GM12878 (cell line): ENCODE data around the gene NEO1. TPM values are rescaled to one million over a fixed set of nuclear protein-coding genes. Genes with fewer than 3 reads are reported as not detected.

Source experiments
- ATAC-seq: fragments of 200-7000 bp; cut with Tn5 transposase; 3 replicates; pipeline ENCODE4 v1.9.1; 2020; ENCODE audit warnings: mild to moderate bottlenecking, moderate library complexity
- BruUV-seq: library from RNA; stranded (reverse); fragments of 400-500 nt; replicated peaks from 2 replicates; lab custom pipeline; 2021; lab: Mats Ljungman, UMichigan
- CTCF ChIA-PET: fragments of 300-600 bp; sonication (Branson Sonifier 250); formaldehyde crosslinking; extraction: SDS; loops from one replicate; lab custom pipeline; 2021; ENCODE audit warnings: inconsistent platforms; lab: Yijun Ruan, JAX
- POLR2A ChIA-PET: fragments of 350-600 bp; formaldehyde crosslinking; extraction: SDS; loops from one replicate; lab custom pipeline; 2021; ENCODE audit warnings: inconsistent platforms; lab: Charles Lee
- RAD21 ChIA-PET: fragments of 300-600 bp; sonication (Branson Sonifier 250); formaldehyde crosslinking; loops from one replicate; lab custom pipeline; 2023; ENCODE audit warnings: antibody characterized with exemption; ENCODE audit not compliant: unreplicated experiment; lab: Charles Lee
- SMC1A ChIA-PET: fragments of 300-600 bp; sonication (Branson Sonifier 250); formaldehyde crosslinking; loops from one replicate; lab custom pipeline; 2023; ENCODE audit not compliant: unreplicated experiment, uncharacterized antibody; lab: Charles Lee
- DNase-seq: peaks from one replicate; pipeline ENCODE4 v3.0.0-alpha.2; 2011; ENCODE audit warnings: low read depth, low spot score
- FAIRE-seq: peaks from 3 replicates; lab custom pipeline; 2011; peaks lifted over from hg19 to GRCh38; lab: Jason Lieb, UNC
- H2AFZ ChIP-seq: 2 replicates; pipeline ENCODE4 v1.6.0; 2011; ENCODE audit warnings: low read depth, low read length, control low read depth; ENCODE audit not compliant: control insufficient read depth
- H3K27ac ChIP-seq: 2 replicates; pipeline ENCODE4 v1.5.1; 2011; ENCODE audit warnings: control low read depth; ENCODE audit not compliant: control insufficient read depth, insufficient read depth
- H3K27me3 ChIP-seq, 2 experiments: replicated peaks in 1 of 2; 2 replicates each; pipeline versions ENCODE4 v1.6.0 to v1.6.1; 2011; ENCODE audit warnings: low read length in 1 of 2; ENCODE audit not compliant: control insufficient read depth in 2 of 2, insufficient read depth in 2 of 2
- H3K36me3 ChIP-seq, 2 experiments: 2 replicates each; pipeline ENCODE4 v1.5.1; 2011; ENCODE audit warnings: low read length in 1 of 2; ENCODE audit not compliant: control insufficient read depth in 2 of 2, insufficient read depth in 2 of 2
- H3K4me1 ChIP-seq: 2 replicates; pipeline ENCODE4 v1.6.1; 2011; ENCODE audit warnings: mild to moderate bottlenecking, low read length, moderate library complexity, mixed read lengths; ENCODE audit not compliant: control insufficient read depth, insufficient read depth
- H3K4me2 ChIP-seq: 2 replicates; pipeline ENCODE4 v1.6.0; 2011; ENCODE audit warnings: control low read depth; ENCODE audit not compliant: control insufficient read depth, insufficient read depth
- H3K4me3 ChIP-seq: fragments of 200-600 bp; sonication (generic); 2 replicates; pipeline ENCODE4 v1.5.1; 2016
- H3K79me2 ChIP-seq: 2 replicates; pipeline ENCODE4 v1.6.0; 2011; ENCODE audit warnings: low read length; ENCODE audit not compliant: control insufficient read depth, insufficient read depth
- H3K9ac ChIP-seq: 2 replicates; pipeline ENCODE4 v1.8.0; 2011; ENCODE audit warnings: low read length, control low read depth, mixed read lengths; ENCODE audit not compliant: control insufficient read depth, insufficient read depth
- H3K9me3 ChIP-seq: replicated peaks from 3 replicates; pipeline ENCODE4 v1.5.1; 2011; ENCODE audit warnings: mild to moderate bottlenecking, low read length; ENCODE audit not compliant: control insufficient read depth, insufficient read depth
- H4K20me1 ChIP-seq: 2 replicates; pipeline ENCODE4 v1.6.0; 2011; ENCODE audit not compliant: control insufficient read depth, insufficient read depth
- BRCA1 ChIP-seq: IDR thresholded peaks from 2 replicates; pipeline ENCODE4 v1.6.1; 2011; ENCODE audit warnings: low read depth, low read length, improper control_type of control experiment
- CBX3 ChIP-seq: fragments of 200-600 bp; sonication (generic); IDR thresholded peaks from 2 replicates; pipeline ENCODE4 v1.6.1; 2016; ENCODE audit warnings: low read depth, borderline replicate concordance
- CHD1 ChIP-seq: IDR thresholded peaks from 2 replicates; pipeline ENCODE4 v1.6.1; 2012; ENCODE audit warnings: low read depth, low read length, improper control_type of control experiment
- FOXM1 ChIP-seq: IDR thresholded peaks from 2 replicates; pipeline ENCODE4 v1.6.1; 2012; ENCODE audit warnings: low read depth, mild to moderate bottlenecking, inconsistent platforms, low read length, moderate library complexity
- HDAC6 ChIP-seq: fragments of 200-600 bp; sonication (generic); IDR thresholded peaks from one replicate; pipeline ENCODE4 v1.8.0; 2017; ENCODE audit warnings: antibody characterized with exemption; ENCODE audit not compliant: unreplicated experiment
- IKZF2 ChIP-seq, 2 experiments: fragments of 450-650 bp; IDR thresholded peaks; 2 replicates each; pipeline ENCODE4 v1.6.1; 2017; ENCODE audit warnings: mild to moderate bottlenecking in 2 of 2, moderate library complexity in 2 of 2
- KLF5 ChIP-seq: fragments of 450-650 bp; IDR thresholded peaks from 2 replicates; pipeline ENCODE4 v1.6.1; 2014; ENCODE audit warnings: mild to moderate bottlenecking; ENCODE audit not compliant: partially characterized antibody
- MEF2B ChIP-seq: fragments of 450-650 bp; IDR thresholded peaks from 2 replicates; pipeline ENCODE4 v1.6.1; 2018; ENCODE audit warnings: mild to moderate bottlenecking, moderate library complexity; ENCODE audit not compliant: partially characterized antibody, poor library complexity, severe bottlenecking
- NKRF ChIP-seq: fragments of 450-650 bp; conservative IDR thresholded peaks from 2 replicates; pipeline ENCODE4 v1.6.1; 2017; ENCODE audit warnings: mild to moderate bottlenecking, moderate library complexity
- NR2C1 ChIP-seq: fragments of 450-650 bp; IDR thresholded peaks from 2 replicates; pipeline ENCODE4 v1.6.1; 2017; ENCODE audit warnings: antibody characterized with exemption, mild to moderate bottlenecking, moderate library complexity
- RFX5 ChIP-seq: IDR thresholded peaks from 2 replicates; pipeline ENCODE4 v1.6.1; 2011; ENCODE audit warnings: low read depth, low read length, improper control_type of control experiment
- TCF7 ChIP-seq: IDR thresholded peaks from 2 replicates; pipeline ENCODE4 v1.6.1; 2014; ENCODE audit warnings: antibody characterized with exemption, borderline replicate concordance
- YBX1 ChIP-seq: fragments of 450-650 bp; IDR thresholded peaks from 2 replicates; pipeline ENCODE4 v1.6.1; 2016; ENCODE audit warnings: antibody characterized with exemption
- WGBS: methylation state at CpG from one replicate; pipeline ENCODE4 v1.1.6; 2016; ENCODE audit warnings: low lambda C conversion rate; ENCODE audit not compliant: insufficient replicate concordance, insufficient coverage; ENCODE audit errors: missing lambda C conversion rate; 5-methylcytosine and 5-hydroxymethylcytosine counted together
- in situ Hi-C: fragments of 300-500 bp; cut with MboI; formaldehyde crosslinking; loops from 9 replicates; pipeline ENCODE4 v1.14.3; 2018; ENCODE audit warnings: mixed read lengths
- intact Hi-C: fragments of 100-400 bp; cut with micrococcal nuclease; formaldehyde crosslinking; loops from one replicate; pipeline ENCODE4 v1.14.2; 2022; ENCODE audit not compliant: unreplicated experiment
- polyA plus RNA-seq, 11 experiments: library from polyadenylated mRNA; depleted of rRNA in 4 of 11; unstranded in 6 of 11; stranded (reverse) in 5 of 11; fragments of >200 nt; fragmentation: Nextera tagmentation in 4 of 11; fragmentation: Illumina TruSeq in 1 of 11; extraction: Ambion mirVana in 4 of 11; extraction: Trizol in 1 of 11; gene quantifications; 1 replicate in 1 of 11; 2 replicates in 10 of 11; pipeline versions ENCODE4 v1.2.1 to v1.2.3, GENCODE V29; 2011 to 2016; ENCODE audit warnings: inconsistent platforms in 2 of 11, missing spikeins in 2 of 11, low read depth in 1 of 11
- total RNA-seq, 4 experiments: library from RNA; depleted of rRNA in 3 of 4; stranded (reverse); fragments of >200 nt in 3 of 4; fragmentation: Illumina TruSeq in 1 of 4; extraction: Trizol in 1 of 4; gene quantifications; 2 replicates each; pipeline versions ENCODE4 v1.2.1 to v1.2.3, GENCODE V29; 2013 to 2021
- TF ChIP-seq, protein P1 (sequence below): IDR thresholded peaks from 2 replicates; pipeline ENCODE4 v1.6.1; 2012; ENCODE audit warnings: low read length, inconsistent platforms
- TF ChIP-seq, protein P2 (sequence below): IDR thresholded peaks from 2 replicates; pipeline ENCODE4 v1.6.1; 2012; ENCODE audit warnings: mild to moderate bottlenecking, low read depth, low read length
- TF ChIP-seq, protein P3 (sequence below): fragments of 450-650 bp; IDR thresholded peaks from 2 replicates; pipeline ENCODE4 v1.6.1; 2016; ENCODE audit warnings: mild to moderate bottlenecking

NEO1 gene
- total and polyA plus RNA-seq, 10 of the 15 experiments (the other 5 are each of a cell fraction or from before 2014, with no cell fraction given) = 0.03 to 2.0 (median 0.32) TPM

DNA sequence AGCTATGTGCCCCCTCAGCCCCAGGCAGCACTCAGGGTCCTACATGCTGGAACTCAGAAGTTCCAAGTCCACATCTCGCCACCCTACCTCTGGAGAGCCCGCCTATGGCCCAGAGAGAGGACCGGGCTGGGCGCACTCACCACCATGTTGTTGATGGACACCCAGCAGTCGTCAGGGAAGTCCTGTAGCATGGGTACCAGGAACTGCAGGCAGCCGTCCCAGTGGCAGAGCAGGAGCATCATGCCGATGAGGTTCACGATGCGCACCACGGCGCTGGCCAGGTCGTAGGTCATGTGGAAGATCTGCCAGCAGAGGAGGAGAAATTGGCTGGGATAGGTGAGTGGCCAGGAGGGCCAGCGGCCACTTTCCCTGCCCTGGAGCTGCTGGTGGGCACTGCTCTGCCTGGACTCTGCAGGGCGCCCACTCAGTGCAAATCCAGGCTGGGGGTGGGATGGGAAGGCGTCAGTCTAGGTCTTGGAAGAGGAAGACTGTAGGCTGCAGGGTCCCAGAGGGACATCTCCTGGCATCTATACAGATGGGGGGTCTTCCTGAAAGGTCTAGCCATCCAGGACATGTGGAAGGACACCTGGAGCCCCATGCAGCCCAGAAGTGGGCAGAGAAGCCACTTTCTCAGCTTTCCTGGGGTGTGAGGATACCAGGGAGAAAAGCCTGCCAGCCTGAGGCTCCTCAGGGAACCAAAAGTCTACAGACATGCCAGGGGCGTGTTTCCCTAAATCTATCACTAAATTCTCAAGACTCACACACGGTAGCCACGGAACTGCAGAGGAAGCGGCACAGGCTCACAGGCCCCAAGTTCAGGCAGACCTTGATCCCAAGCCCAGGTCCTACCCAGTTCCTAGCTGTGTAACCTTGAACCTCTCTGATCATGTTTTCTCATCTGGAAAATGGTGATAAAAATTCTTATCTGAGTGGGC lies 280.0 kb downstream of the NEO1 start:
- Histone ChIP-seq H3K4me2 (no peak overlapping the region), H3K4me1 (no peaks in the 10 kb centered on the region), H2AFZ (no peak overlapping the region), H3K9ac (no peak overlapping the region), H3K27ac (no peak overlapping the region), H3K36me3 (no peaks in the 10 kb centered on the region), H4K20me1 (no peaks in the 10 kb centered on the region), H3K79me2 (no peaks in the 10 kb centered on the region), H3K27me3 (no peaks in the 10 kb centered on the region; a peak in 2 of 4 replicates), H3K4me3 (no peak overlapping the region), H3K9me3 (no peaks in the 10 kb centered on the region)
- BruUV-seq = no TSS peak
- POLR2A ChIA-PET = no interaction called here
- RAD21 ChIA-PET = no interaction called here
- WGBS = 33% methylated on average over 19 of the region's 19 CpGs
- no peak for FAIRE-seq
- intact Hi-C loops = no loop called here
- SMC1A ChIA-PET = no interaction called here
- no peak for DNase-seq
- no peak for ATAC-seq
- CTCF ChIA-PET = no interaction called here
- in situ Hi-C loops = no loop called here
- TF ChIP-seq MEF2B (no peak), HDAC6 (no peak), RFX5 (no peak), CHD1 (no peak), CBX3 (no peak), IKZF2 (IDR thresholded peaks at IDR 0.05) (no peak), NKRF (no peak), FOXM1 (no peak), KLF5 (no peak), TCF7 (no peak), BRCA1 (no peak), NR2C1 (no peak), YBX1 (no peak)
- TF ChIP-seq, protein P1, sequence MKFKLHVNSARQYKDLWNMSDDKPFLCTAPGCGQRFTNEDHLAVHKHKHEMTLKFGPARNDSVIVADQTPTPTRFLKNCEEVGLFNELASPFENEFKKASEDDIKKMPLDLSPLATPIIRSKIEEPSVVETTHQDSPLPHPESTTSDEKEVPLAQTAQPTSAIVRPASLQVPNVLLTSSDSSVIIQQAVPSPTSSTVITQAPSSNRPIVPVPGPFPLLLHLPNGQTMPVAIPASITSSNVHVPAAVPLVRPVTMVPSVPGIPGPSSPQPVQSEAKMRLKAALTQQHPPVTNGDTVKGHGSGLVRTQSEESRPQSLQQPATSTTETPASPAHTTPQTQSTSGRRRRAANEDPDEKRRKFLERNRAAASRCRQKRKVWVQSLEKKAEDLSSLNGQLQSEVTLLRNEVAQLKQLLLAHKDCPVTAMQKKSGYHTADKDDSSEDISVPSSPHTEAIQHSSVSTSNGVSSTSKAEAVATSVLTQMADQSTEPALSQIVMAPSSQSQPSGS = no peak
- TF ChIP-seq, protein P2, sequence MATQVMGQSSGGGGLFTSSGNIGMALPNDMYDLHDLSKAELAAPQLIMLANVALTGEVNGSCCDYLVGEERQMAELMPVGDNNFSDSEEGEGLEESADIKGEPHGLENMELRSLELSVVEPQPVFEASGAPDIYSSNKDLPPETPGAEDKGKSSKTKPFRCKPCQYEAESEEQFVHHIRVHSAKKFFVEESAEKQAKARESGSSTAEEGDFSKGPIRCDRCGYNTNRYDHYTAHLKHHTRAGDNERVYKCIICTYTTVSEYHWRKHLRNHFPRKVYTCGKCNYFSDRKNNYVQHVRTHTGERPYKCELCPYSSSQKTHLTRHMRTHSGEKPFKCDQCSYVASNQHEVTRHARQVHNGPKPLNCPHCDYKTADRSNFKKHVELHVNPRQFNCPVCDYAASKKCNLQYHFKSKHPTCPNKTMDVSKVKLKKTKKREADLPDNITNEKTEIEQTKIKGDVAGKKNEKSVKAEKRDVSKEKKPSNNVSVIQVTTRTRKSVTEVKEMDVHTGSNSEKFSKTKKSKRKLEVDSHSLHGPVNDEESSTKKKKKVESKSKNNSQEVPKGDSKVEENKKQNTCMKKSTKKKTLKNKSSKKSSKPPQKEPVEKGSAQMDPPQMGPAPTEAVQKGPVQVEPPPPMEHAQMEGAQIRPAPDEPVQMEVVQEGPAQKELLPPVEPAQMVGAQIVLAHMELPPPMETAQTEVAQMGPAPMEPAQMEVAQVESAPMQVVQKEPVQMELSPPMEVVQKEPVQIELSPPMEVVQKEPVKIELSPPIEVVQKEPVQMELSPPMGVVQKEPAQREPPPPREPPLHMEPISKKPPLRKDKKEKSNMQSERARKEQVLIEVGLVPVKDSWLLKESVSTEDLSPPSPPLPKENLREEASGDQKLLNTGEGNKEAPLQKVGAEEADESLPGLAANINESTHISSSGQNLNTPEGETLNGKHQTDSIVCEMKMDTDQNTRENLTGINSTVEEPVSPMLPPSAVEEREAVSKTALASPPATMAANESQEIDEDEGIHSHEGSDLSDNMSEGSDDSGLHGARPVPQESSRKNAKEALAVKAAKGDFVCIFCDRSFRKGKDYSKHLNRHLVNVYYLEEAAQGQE = no peak
- TF ChIP-seq, protein P3, sequence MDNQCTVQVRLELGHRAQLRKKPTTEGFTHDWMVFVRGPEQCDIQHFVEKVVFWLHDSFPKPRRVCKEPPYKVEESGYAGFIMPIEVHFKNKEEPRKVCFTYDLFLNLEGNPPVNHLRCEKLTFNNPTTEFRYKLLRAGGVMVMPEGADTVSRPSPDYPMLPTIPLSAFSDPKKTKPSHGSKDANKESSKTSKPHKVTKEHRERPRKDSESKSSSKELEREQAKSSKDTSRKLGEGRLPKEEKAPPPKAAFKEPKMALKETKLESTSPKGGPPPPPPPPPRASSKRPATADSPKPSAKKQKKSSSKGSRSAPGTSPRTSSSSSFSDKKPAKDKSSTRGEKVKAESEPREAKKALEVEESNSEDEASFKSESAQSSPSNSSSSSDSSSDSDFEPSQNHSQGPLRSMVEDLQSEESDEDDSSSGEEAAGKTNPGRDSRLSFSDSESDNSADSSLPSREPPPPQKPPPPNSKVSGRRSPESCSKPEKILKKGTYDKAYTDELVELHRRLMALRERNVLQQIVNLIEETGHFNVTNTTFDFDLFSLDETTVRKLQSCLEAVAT = no peak
